Omental fat pad (tissue), 4 donors: ENCODE results near the gene MED28. TPM values are rescaled to one million over a fixed set of nuclear protein-coding genes. Genes with fewer than 3 reads are reported as not detected.
"Not testable (repeated sequence)": the region's sequence is repeated elsewhere in the genome, so short reads cannot be mapped to it uniquely, and the experiment has no call there.

Experiments
- ATAC-seq: fragments of 150-250 bp; one replicate; pipeline ENCODE4 v1.9.1; 2016; ENCODE audit warnings: mild to moderate bottlenecking, moderate library complexity; ENCODE audit not compliant: low FRiP score
- DNase-seq: peaks from one replicate; pipeline ENCODE4 v3.0.0-alpha.2; 2019; ENCODE audit warnings: low spot score
- CTCF ChIP-seq, 3 donors: fragments of 450-650 bp; IDR thresholded peaks; one replicate each; pipeline ENCODE4 v1.5.1; 2016 to 2017; ENCODE audit warnings: antibody characterized with exemption in 3 of 3, mild to moderate bottlenecking in 3 of 3, moderate library complexity in 2 of 3
- total RNA-seq, 4 donors: library from RNA; depleted of rRNA; stranded (reverse); fragments of >200 nt; gene quantifications; one replicate each; pipeline ENCODE4 v1.1.0, GENCODE V29; 2016

The MED28 gene
- total RNA-seq, 4 donors from 2014 or later, result 10.1 to 17.1 (median 13.9) TPM

- DNase-seq (no peak), ATAC-seq (no peak)
- TF ChIP-seq CTCF (IDR thresholded peaks at IDR 0.05), result no peak
Observed at GRCh38 chr4:17657849-17658248, 43.4 kb downstream of the MED28 start.

GRCh38 chr4:17659196-17659595 lies 44.8 kb downstream of the MED28 start:
- not testable (repeated sequence) for DNase-seq, ATAC-seq

- no peak for DNase-seq
- no peak for TF ChIP-seq CTCF (IDR thresholded peaks at IDR 0.05)
- ATAC-seq, result no peak
Observed at GRCh38 chr4:17662694-17663093, 48.3 kb downstream of the MED28 start.

- DNase-seq (no peak), ATAC-seq (no peak)
- TF ChIP-seq CTCF (IDR thresholded peaks at IDR 0.05), result no peak
Observed at GRCh38 chr4:17664755-17665154, 50.3 kb downstream of the MED28 start.

GRCh38 chr4:17665346-17665745 lies 50.9 kb downstream of the MED28 start:
- ATAC-seq, result no peak
- TF ChIP-seq CTCF (IDR thresholded peaks at IDR 0.05), result no peak
- no peak for DNase-seq

- no peak for TF ChIP-seq CTCF (IDR thresholded peaks at IDR 0.05)
- DNase-seq (no peak), ATAC-seq (no peak)
Observed at GRCh38 chr4:17665852-17666251, 51.4 kb downstream of the MED28 start.

- ATAC-seq (no peak), DNase-seq (no peak)
- no peak for TF ChIP-seq CTCF (IDR thresholded peaks at IDR 0.05)
Observed at GRCh38 chr4:17667253-17667652, 52.8 kb downstream of the MED28 start.

- DNase-seq, result no peak
- no peak for ATAC-seq
- no peak for TF ChIP-seq CTCF (IDR thresholded peaks at IDR 0.05)
Observed at GRCh38 chr4:17667653-17668201, 53.3 kb downstream of the MED28 start.
